H1 (cell line): ENCODE results near the gene PSMA2. TPM values are rescaled to one million over a fixed set of nuclear protein-coding genes. Genes with fewer than 3 reads are reported as not detected.

ENCODE experiments used
- CTCF ChIA-PET: fragments of 300-600 bp; sonication (Branson Sonifier 250); formaldehyde crosslinking; loops from one replicate; lab custom pipeline; 2021; ENCODE audit not compliant: partially characterized antibody; lab: Charles Lee
- POLR2A ChIA-PET: fragments of 300-600 bp; sonication (Branson Sonifier 250); formaldehyde crosslinking; loops from one replicate; lab custom pipeline; 2021; ENCODE audit warnings: inconsistent platforms; ENCODE audit not compliant: partially characterized antibody; lab: Charles Lee
- DNase-seq, 2 experiments: peaks; one replicate each; pipeline versions ENCODE4 v3.0.0 to v3.0.0-alpha.2; 2010 to 2022; ENCODE audit warnings: low spot score in 2 of 2, low read depth in 1 of 2, mixed read lengths in 1 of 2
- FAIRE-seq: peaks from 2 replicates; lab custom pipeline; 2011; peaks lifted over from hg19 to GRCh38; lab: Jason Lieb, UNC
- H2AFZ ChIP-seq: 2 replicates; pipeline ENCODE4 v1.8.1; 2012; ENCODE audit warnings: low read length, inconsistent platforms
- H2AK5ac ChIP-seq: 2 replicates; pipeline ENCODE4 v1.6.1; 2013; ENCODE audit warnings: low read depth, low read length
- H2BK120ac ChIP-seq: replicated peaks from 2 replicates; pipeline ENCODE3; 2013; ENCODE audit warnings: low read depth, low read length, inconsistent platforms
- H2BK12ac ChIP-seq: 2 replicates; pipeline ENCODE4 v1.6.1; 2013; ENCODE audit warnings: low read depth, low read length
- H2BK15ac ChIP-seq: 2 replicates; pipeline ENCODE4 v1.6.1; 2013; ENCODE audit warnings: low read length
- H2BK20ac ChIP-seq: 2 replicates; pipeline ENCODE4 v1.6.1; 2013; ENCODE audit warnings: low read length
- H2BK5ac ChIP-seq: 2 replicates; pipeline ENCODE4 v1.6.1; 2013; ENCODE audit warnings: low read depth, low read length
- H3K14ac ChIP-seq: 2 replicates; pipeline ENCODE4 v1.6.1; 2013; ENCODE audit warnings: inconsistent platforms; ENCODE audit not compliant: insufficient read length
- H3K18ac ChIP-seq: 2 replicates; pipeline ENCODE4 v1.6.1; 2013; ENCODE audit warnings: low read length; ENCODE audit errors: extremely low read depth
- H3K23ac ChIP-seq: 2 replicates; pipeline ENCODE4 v1.6.1; 2013; ENCODE audit warnings: inconsistent platforms; ENCODE audit not compliant: insufficient read length
- H3K23me2 ChIP-seq: 2 replicates; pipeline ENCODE4 v1.6.1; 2013; ENCODE audit warnings: low read depth, low read length
- H3K27ac ChIP-seq: 2 replicates; pipeline ENCODE4 v1.6.1; 2011; ENCODE audit warnings: low read depth, low read length, inconsistent platforms
- H3K27me3 ChIP-seq, 4 experiments: replicated peaks in 1 of 4; 1 replicate in 1 of 4; 2 replicates in 3 of 4; pipeline versions ENCODE4 v1.6.1 to v1.8.1; 2011 to 2013; ENCODE audit warnings: low read length in 3 of 4, mild to moderate bottlenecking in 3 of 4, inconsistent platforms in 2 of 4, mixed read lengths in 2 of 4, moderate library complexity in 1 of 4; ENCODE audit not compliant: control insufficient read depth in 3 of 4, insufficient read depth in 3 of 4; ENCODE audit errors: extremely low read depth in 1 of 4
- H3K36me3 ChIP-seq, 4 experiments: 2 replicates each; pipeline versions ENCODE4 v1.6.1 to v1.8.1; 2011 to 2013; ENCODE audit warnings: mild to moderate bottlenecking in 4 of 4, low read length in 3 of 4, moderate library complexity in 2 of 4, control low read depth in 1 of 4, inconsistent platforms in 1 of 4; ENCODE audit not compliant: insufficient read depth in 4 of 4, control insufficient read depth in 2 of 4
- H3K4ac ChIP-seq: replicated peaks from 2 replicates; pipeline ENCODE3; 2013; ENCODE audit warnings: low read length, low read depth, mixed read lengths, inconsistent platforms; ENCODE audit not compliant: insufficient read length
- H3K4me1 ChIP-seq, 4 experiments: replicated peaks in 1 of 4; 1 replicate in 1 of 4; 2 replicates in 3 of 4; pipeline versions ENCODE4 v1.6.1 to v1.8.1; 2011 to 2013; ENCODE audit warnings: low read length in 3 of 4, inconsistent platforms in 2 of 4, mixed read lengths in 1 of 4; ENCODE audit not compliant: insufficient read depth in 4 of 4, control insufficient read depth in 3 of 4
- H3K4me2 ChIP-seq, 2 experiments: 2 replicates each; pipeline versions ENCODE4 v1.6.1 to v1.8.1; 2011 to 2013; ENCODE audit warnings: low read depth in 2 of 2, low read length in 2 of 2, control low read depth in 1 of 2, inconsistent platforms in 1 of 2, mild to moderate bottlenecking in 1 of 2; ENCODE audit not compliant: insufficient read depth in 1 of 2
- H3K4me3 ChIP-seq, 4 experiments: fragments of 200-600, 300-600 bp in 1 of 4; sonication (generic), shearing (Covaris generic), sonication (Bioruptor Twin) in 1 of 4; 2 replicates each; pipeline versions ENCODE4 v1.5.1 to v1.8.1; 2011 to 2016; ENCODE audit warnings: low read length in 4 of 4, low read depth in 3 of 4, control low read depth in 2 of 4, inconsistent platforms in 2 of 4, mild to moderate bottlenecking in 2 of 4, mixed read lengths in 1 of 4, moderate library complexity in 1 of 4; ENCODE audit not compliant: insufficient read depth in 2 of 4; ENCODE audit errors: extremely low read depth in 1 of 4
- H3K56ac ChIP-seq: replicated peaks from 2 replicates; pipeline ENCODE3; 2013; ENCODE audit warnings: low read depth, mild to moderate bottlenecking, mixed read lengths, low read length, inconsistent platforms; ENCODE audit not compliant: insufficient read length
- H3K79me1 ChIP-seq: 2 replicates; pipeline ENCODE4 v1.6.1; 2013; ENCODE audit warnings: low read depth, low read length, control low read depth
- H3K79me2 ChIP-seq, 2 experiments: 2 replicates each; pipeline versions ENCODE4 v1.6.1 to v1.8.1; 2012 to 2013; ENCODE audit warnings: low read length in 2 of 2, mild to moderate bottlenecking in 2 of 2, inconsistent platforms in 1 of 2; ENCODE audit not compliant: insufficient read depth in 2 of 2, control insufficient read depth in 1 of 2
- H3K9ac ChIP-seq, 4 experiments: replicated peaks in 1 of 4; 1 replicate in 1 of 4; 2 replicates in 3 of 4; pipeline versions ENCODE4 v1.6.1 to v1.8.1; 2011 to 2013; ENCODE audit warnings: low read depth in 3 of 4, low read length in 3 of 4, control low read depth in 2 of 4, mild to moderate bottlenecking in 2 of 4, moderate library complexity in 2 of 4, inconsistent platforms in 1 of 4; ENCODE audit errors: extremely low read depth in 1 of 4
- H3K9me3 ChIP-seq, 2 experiments: 2 replicates each; pipeline versions ENCODE4 v1.6.1 to v1.8.1; 2012 to 2013; ENCODE audit warnings: mild to moderate bottlenecking in 2 of 2, moderate library complexity in 2 of 2, control low read depth in 1 of 2, inconsistent platforms in 1 of 2, low read depth in 1 of 2, low read length in 1 of 2, mixed read lengths in 1 of 2; ENCODE audit not compliant: insufficient read depth in 2 of 2
- H4K20me1 ChIP-seq, 2 experiments: replicated peaks in 1 of 2; 2 replicates each; pipeline versions ENCODE3 to v1.8.1; 2011 to 2013; ENCODE audit warnings: inconsistent platforms in 2 of 2, low read length in 2 of 2, mild to moderate bottlenecking in 1 of 2; ENCODE audit not compliant: insufficient read depth in 2 of 2, control insufficient read depth in 1 of 2
- H4K5ac ChIP-seq: 2 replicates; pipeline ENCODE4 v1.6.1; 2013; ENCODE audit warnings: low read length, low read depth, mixed read lengths, inconsistent platforms; ENCODE audit not compliant: insufficient read length
- H4K8ac ChIP-seq: 2 replicates; pipeline ENCODE4 v1.8.0; 2013; ENCODE audit warnings: mild to moderate bottlenecking, moderate library complexity, low read length, inconsistent platforms; ENCODE audit not compliant: insufficient read depth; ENCODE audit errors: extremely low read depth
- H4K91ac ChIP-seq: replicated peaks from 2 replicates; pipeline ENCODE3; 2013; ENCODE audit warnings: low read length, mixed read lengths, inconsistent platforms; ENCODE audit not compliant: insufficient read length
- ASH2L ChIP-seq: fragments of 200-600, 300-600 bp; sonication (generic); IDR thresholded peaks from one replicate; pipeline ENCODE4 v1.7.1; 2017; ENCODE audit warnings: low read length
- BCL11A ChIP-seq, 2 experiments: IDR thresholded peaks; one replicate each; pipeline ENCODE4 v1.6.1; 2011; ENCODE audit warnings: low read depth in 2 of 2, low read length in 2 of 2, mild to moderate bottlenecking in 2 of 2
- CBX5 ChIP-seq: fragments of 300-800, 300-1000 bp; sonication (generic); IDR thresholded peaks from 2 replicates; pipeline ENCODE4 v1.7.1; 2016; ENCODE audit warnings: antibody characterized with exemption, low read length, low read depth
- KDM5A ChIP-seq: fragments of 200-600 bp; IDR thresholded peaks from 2 replicates; pipeline ENCODE4 v1.7.1; 2012; ENCODE audit warnings: mild to moderate bottlenecking, low read length, inconsistent platforms, mixed read lengths
- MAFK ChIP-seq: IDR thresholded peaks from 2 replicates; pipeline ENCODE4 v1.6.1; 2012; ENCODE audit warnings: low read depth, mild to moderate bottlenecking, improper control_type of control experiment, low read length
- PHF8 ChIP-seq: fragments of 200-600 bp; sonication (generic); conservative IDR thresholded peaks from 2 replicates; pipeline ENCODE4 v1.7.1; 2012; ENCODE audit warnings: low read depth, mild to moderate bottlenecking, inconsistent platforms, low read length, moderate library complexity
- RBBP5 ChIP-seq: IDR thresholded peaks from 2 replicates; pipeline ENCODE4 v1.7.1; 2012; ENCODE audit warnings: low read depth, mild to moderate bottlenecking, inconsistent platforms, low read length, moderate library complexity, borderline replicate concordance
- RNF2 ChIP-seq: fragments of 200-900, 300-1000 bp; sonication (generic); IDR thresholded peaks from 2 replicates; pipeline ENCODE4 v1.7.1; 2016; ENCODE audit warnings: borderline replicate concordance, low read depth, mild to moderate bottlenecking, antibody characterized with exemption, low read length; ENCODE audit not compliant: poor library complexity, severe bottlenecking; ENCODE audit errors: missing control alignments
- RXRA ChIP-seq: IDR thresholded peaks from 2 replicates; pipeline ENCODE4 v1.6.1; 2011; ENCODE audit warnings: low read depth, mild to moderate bottlenecking, low read length, moderate library complexity; ENCODE audit not compliant: insufficient read depth
- SIN3A ChIP-seq, 2 experiments: IDR thresholded peaks in 1 of 2; conservative IDR thresholded peaks in 1 of 2; 2 replicates each; pipeline ENCODE4 v1.6.1; 2011 to 2012; ENCODE audit warnings: low read length in 2 of 2, improper control_type of control experiment in 1 of 2, low read depth in 1 of 2, mild to moderate bottlenecking in 1 of 2
- SP4 ChIP-seq: IDR thresholded peaks from 2 replicates; pipeline ENCODE4 v1.6.1; 2012; ENCODE audit warnings: low read length, inconsistent platforms
- WGBS, 2 experiments: shearing (Covaris generic) in 1 of 2; methylation state at CpG; one replicate each; pipeline versions ENCODE4 v1.1.6 to v1.1.7; 2013 to 2015; ENCODE audit warnings: low lambda C conversion rate in 2 of 2, mixed read lengths in 2 of 2, inconsistent platforms in 1 of 2, low coverage in 1 of 2, missing lambda C conversion rate in 1 of 2; ENCODE audit not compliant: insufficient replicate concordance in 2 of 2, insufficient coverage in 1 of 2, insufficient read length in 1 of 2; ENCODE audit errors: extremely low coverage in 1 of 2, missing lambda C conversion rate in 1 of 2; 5-methylcytosine and 5-hydroxymethylcytosine counted together
- polyA plus RNA-seq, 7 experiments: library from polyadenylated mRNA; depleted of rRNA in 3 of 7; stranded (reverse) in 5 of 7; unstranded in 2 of 7; fragments of >200 nt in 5 of 7; fragments of 200-250 nt in 2 of 7; gene quantifications; 1 replicate in 5 of 7; 2 replicates in 1 of 7; 4 replicates in 1 of 7; pipeline versions ENCODE4 v1.2.1 to v1.2.3, GENCODE V29; 2011 to 2013; ENCODE audit warnings: missing spikeins in 2 of 7, mixed read lengths in 2 of 7
- total RNA-seq: library from RNA; stranded (reverse); fragmentation: NEBNext Ultra II Directional; extraction: Animal tissue kit (Norgen Biotek cat#: 25700); gene quantifications from 2 replicates; pipeline ENCODE4 v1.2.1, GENCODE V29; 2021
- TF ChIP-seq, protein P1 (sequence below): IDR thresholded peaks from 2 replicates; pipeline ENCODE4 v1.6.1; 2012; ENCODE audit warnings: inconsistent platforms
- TF ChIP-seq, protein P2 (sequence below): IDR thresholded peaks from 2 replicates; pipeline ENCODE4 v1.6.1; 2011; ENCODE audit warnings: low read depth, mild to moderate bottlenecking, low read length; ENCODE audit not compliant: insufficient read depth

PSMA2 gene
- total and polyA plus RNA-seq, 2 of the 8 experiments (the other 6 are each of a cell fraction or from before 2014, with no cell fraction given), result 211 to 259 TPM

DNA sequence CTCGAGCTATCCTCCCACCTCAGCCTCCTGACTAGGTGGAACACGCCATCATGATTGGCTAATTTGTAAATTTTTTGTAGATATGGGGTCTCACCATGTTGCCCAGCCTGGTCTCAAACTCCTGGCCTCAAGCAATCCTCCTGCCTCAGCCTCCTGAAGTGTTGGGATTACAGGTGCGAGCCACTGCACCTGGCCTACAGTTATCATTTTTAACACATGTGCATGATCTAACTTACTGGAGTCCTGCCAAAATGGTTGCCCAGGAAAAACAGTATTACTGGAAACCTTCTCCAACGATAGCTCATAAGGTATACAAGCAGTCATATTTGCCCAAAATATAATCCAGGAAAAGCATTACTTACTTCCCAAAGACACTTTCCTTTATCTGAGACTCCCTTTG is 20.4 kb upstream of the PSMA2 start:
- Histone ChIP-seq H3K27ac (no peak overlapping the region), H3K4me1 (no peaks in the 10 kb centered on the region), H3K4me2 (no peak overlapping the region), H2AFZ (no peak overlapping the region), H2BK20ac (no peak overlapping the region), H4K8ac (no peak overlapping the region), H2AK5ac (no peak overlapping the region), H3K9ac (no peak overlapping the region), H3K14ac (no peak overlapping the region), H3K23me2 (no peaks in the 10 kb centered on the region), H4K91ac (no peak overlapping the region), H3K4ac (no peak overlapping the region), H3K4me3 (no peak overlapping the region), H4K5ac (no peak overlapping the region), H3K9me3 (peaks cover 6 to 14% of the 10 kb centered on the region in 2 experiments; a peak in 3 of 4 replicates), H3K18ac (no peak overlapping the region), H2BK15ac (no peak overlapping the region), H3K79me2 (no peaks in the 10 kb centered on the region), H3K23ac (no peak overlapping the region), H3K36me3 (no peaks in the 10 kb centered on the region), H4K20me1 (no peaks in the 10 kb centered on the region), H2BK5ac (no peak overlapping the region), H3K56ac (no peak overlapping the region), H3K79me1 (no peaks in the 10 kb centered on the region), H2BK120ac (no peak overlapping the region), H3K27me3 (no peaks in the 10 kb centered on the region), H2BK12ac (no peak overlapping the region)
- ChIA-PET POLR2A (no interaction called here), CTCF (interaction anchor here (0.6 kb wide), 1 partner anchor 59 kb away, joined by 3 read pairs; no protein-coding TSS in a partner anchor)
- FAIRE-seq, result no peak
- 91% methylated on average over 4 of the region's 4 CpGs; no CpG with 5 or more reads in 1 of the 2 experiments for WGBS, 2 experiments
- DNase-seq, result no peak
- TF ChIP-seq RXRA (no peak), BCL11A (IDR thresholded peaks at IDR 0.05; ENCODE audit: low read depth in 2 of 2, low read length in 2 of 2) (no peak), KDM5A (no peak), RBBP5 (no peak), SIN3A (conservative IDR thresholded peaks at IDR 0.05 in 1 of 2, IDR thresholded peaks at IDR 0.05 in 1 of 2; ENCODE audit: low read depth in 1 of 2, low read length in 2 of 2) (no peak), SP4 (no peak), RNF2 (no peak), CBX5 (no peak), MAFK (no peak), PHF8 (no peak), ASH2L (no peak)
- TF ChIP-seq, protein P1, sequence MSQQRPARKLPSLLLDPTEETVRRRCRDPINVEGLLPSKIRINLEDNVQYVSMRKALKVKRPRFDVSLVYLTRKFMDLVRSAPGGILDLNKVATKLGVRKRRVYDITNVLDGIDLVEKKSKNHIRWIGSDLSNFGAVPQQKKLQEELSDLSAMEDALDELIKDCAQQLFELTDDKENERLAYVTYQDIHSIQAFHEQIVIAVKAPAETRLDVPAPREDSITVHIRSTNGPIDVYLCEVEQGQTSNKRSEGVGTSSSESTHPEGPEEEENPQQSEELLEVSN, result no peak
- TF ChIP-seq, protein P2, sequence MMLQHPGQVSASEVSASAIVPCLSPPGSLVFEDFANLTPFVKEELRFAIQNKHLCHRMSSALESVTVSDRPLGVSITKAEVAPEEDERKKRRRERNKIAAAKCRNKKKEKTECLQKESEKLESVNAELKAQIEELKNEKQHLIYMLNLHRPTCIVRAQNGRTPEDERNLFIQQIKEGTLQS, result no peak
